ENCODE data around the gene C17orf100.
A peak's percentile ranks its signal among the peaks of the same experiment; 100 is the strongest.
"Not testable (repeated sequence)": the region's sequence is repeated elsewhere in the genome, so short reads cannot be mapped to it uniquely, and the experiment has no call there.

Gene C17orf100

DNA sequence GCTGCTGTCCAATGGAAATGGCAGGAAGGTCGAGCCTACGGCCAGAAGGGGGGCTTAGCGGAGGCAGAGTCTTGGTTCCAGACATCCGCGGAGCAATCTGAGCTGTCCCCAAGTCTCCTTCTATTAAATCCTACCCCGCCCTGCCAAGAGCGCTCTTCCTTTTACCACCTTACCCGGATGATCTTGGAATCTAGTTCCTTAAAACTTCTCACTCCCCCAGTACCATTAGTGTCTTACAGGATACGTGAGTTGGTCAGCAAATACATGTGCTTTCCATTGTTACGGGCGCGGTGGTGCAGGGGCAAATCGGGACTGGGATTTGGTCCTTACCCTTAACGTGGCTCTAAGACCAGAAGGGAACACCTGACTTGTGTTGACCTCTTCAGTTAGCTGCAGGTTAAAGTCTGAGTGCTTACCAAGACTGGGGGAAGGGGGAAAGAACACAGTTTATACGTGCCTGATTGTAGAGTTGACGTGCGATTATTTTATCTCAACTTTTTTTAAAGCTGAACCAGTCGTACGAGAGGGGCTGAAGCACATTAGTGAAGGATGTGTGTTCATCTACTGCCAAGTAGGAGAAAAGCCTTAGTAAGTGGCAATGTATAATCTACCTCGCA is 10.2 kb upstream of the C17orf100 start:
- DNase-seq (ENCODE audit: low read depth in 3 of 3) = no peak

DNA sequence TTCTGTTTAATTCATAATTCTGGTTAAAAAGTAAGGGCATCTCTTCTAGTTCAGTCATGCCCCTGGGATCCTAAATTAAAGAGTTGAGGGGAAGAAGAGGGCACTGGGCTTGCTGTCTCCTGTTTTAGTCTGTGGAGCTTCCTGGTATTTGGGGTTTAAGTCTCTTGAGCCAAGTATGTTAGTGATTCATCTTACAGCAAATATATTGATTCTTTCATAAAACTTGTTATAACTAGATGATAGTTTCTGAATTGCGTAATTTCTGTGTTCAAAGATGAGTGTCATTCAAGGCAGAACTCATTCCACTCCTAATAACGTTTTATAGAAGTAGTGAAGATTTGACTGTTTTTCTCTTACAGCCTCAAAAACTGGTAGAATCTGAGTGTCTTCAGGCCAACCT is 9.0 kb upstream of the C17orf100 start:
- DNase-seq (ENCODE audit: low read depth in 3 of 3) = no peak

DNA sequence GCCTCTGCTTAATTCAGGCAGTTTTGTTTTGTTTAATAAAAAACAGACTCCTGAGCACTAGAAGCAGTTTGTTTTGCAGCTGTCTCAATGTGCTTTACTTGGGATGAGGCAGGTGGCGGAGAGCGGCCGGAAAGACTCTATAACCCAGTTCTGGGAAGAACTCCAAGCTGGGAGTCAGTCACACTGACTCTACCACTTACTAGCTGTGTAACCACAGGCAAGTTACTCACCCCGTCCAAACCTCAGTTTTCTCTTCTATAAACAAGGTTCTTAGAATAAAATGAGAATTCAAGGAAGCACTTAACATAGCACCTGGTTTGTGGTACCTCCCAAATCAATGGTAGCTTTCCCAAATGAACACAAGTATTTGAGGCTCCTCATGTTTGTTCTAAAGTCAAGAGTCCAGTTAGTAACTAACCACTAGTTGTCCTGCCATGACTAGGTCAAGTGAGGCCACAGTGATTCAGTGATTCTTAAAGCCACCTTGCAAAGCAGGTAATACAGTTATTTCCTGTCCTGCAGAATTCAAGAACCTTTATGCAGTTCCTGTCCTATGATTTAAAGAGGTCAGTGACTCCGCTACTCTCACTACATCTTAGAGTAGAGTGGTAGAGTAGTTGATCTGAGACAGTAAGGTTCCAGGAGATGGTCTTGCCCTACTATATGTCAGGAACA is 8.0 kb upstream of the C17orf100 start:
- no peak for DNase-seq (ENCODE audit: low read depth in 3 of 3)

DNA sequence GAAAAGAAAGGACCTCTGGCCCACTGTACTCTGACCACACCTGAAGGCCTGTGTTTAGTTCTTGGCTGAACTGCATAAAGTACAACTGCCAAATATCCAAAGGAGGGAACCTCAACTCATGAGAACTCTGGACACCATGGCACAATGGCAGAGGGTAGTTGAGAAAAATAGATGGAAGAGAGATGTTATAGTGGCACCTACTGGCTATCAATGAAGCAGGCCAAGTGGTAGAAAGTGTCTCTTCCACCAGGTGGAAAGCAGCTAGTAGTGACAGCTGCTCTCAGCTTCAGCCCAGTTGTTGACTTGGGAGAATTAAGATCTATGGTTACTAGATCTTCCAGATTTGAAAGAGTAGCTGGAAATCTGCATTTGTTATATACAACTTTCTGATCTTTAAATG is 3.4 kb upstream of the C17orf100 start:
- DNase-seq (ENCODE audit: low read depth in 3 of 3) = no peak

DNA sequence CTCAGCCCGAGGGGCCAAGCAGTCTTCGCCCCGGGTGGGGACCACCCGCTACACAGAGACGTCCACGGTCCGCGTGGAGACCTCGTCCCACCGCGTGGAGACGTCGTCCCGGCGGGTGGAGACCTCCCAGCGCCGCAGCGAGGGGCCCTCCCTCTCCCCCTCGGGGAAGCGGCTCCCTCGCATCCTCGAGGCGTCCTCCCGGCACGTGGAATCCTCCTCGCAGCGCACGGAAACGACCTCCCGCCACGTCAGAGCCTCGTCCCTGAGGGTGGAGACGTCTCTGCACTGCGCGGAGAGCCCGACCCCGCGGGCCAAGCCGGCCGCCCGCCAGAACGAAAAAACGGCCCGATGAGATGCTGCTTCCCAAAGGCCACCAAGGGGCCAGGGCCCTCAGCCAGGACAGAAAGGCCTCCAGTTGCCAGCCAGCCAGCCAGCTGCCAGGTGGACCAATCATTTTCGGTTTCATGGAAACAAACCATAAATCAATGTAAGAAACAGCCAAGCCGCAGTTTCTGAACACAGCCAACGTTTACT is 424 bp downstream of the C17orf100 start:
- DNase-seq (ENCODE audit: low read depth in 3 of 3) = no peak

DNA sequence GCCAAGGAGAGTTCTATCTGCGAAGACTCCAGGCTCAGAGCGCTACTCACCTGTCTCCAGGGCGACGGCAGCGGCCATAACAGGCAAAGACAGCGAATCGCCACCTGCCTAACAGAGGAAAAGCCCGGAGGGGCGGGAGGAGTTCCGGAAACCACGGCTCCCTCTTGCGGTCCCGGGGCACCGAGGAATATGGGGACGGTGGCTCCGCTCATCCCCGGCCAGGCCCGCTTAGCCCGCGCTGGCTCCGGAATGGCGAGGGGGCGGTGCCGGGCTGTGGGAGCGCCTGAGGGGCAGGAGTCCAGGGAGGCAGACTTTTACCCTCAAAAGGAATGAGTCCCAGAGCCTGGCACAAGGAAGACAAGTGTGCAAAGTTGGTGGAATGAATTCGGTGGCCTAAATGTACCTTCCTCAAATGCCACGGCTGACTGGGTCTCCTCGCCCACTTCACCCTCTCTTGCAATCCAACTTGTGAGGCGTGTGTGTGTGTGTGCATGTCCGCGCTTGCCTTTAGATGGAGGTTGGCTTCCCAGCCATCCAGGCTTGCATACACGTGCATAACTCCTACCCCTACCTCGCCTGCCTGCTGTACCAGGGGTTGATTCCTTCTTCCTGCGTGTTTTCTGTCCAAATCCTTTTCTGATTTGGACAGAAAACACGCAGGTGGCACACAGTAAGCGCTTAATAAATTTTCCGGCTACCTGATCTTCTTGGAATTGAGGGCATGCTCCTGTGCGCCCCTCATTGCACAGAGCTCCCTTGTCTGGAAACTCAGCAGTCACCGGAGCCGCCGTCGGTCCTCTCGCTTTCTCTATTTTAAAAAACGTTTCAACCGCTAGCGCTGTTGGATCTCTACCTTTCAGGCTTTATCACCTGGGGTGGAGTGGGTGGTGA is 3.5 kb downstream of the C17orf100 start:
- DNase-seq (ENCODE audit: low read depth in 3 of 3) = no peak

DNA sequence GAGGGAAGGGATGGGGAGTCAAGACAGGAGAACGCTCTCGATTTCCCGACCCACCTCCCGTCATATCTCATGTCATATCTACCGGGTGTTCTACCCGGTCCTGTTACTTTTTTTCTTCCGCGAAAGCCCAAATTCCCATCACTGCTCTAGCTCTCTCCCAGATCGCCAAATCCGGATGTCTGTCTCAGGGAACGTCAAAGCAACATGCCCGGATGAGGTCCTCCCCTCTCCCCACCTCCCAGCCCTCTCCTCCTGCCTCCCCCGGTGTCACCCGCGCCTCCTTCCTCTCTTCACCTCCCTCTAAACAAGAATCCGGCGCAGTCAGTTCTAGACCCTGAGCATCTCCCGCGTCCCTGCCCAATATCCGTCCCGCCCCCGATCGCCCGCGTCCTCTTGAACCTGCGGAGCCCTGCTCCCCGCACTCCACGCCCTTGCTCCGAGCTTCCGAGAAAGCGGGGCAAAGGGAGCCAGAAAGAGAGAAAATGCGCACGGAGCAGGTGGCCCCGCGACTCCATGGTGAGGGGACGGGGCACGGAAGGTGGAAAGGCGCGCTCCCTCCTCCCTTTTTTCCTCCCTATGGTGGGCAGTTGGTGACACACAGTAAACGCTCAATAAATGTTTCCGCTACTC is 4.3 kb downstream of the C17orf100 start:
- DNase-seq (ENCODE audit: low read depth in 3 of 3) = not testable (repeated sequence)

DNA sequence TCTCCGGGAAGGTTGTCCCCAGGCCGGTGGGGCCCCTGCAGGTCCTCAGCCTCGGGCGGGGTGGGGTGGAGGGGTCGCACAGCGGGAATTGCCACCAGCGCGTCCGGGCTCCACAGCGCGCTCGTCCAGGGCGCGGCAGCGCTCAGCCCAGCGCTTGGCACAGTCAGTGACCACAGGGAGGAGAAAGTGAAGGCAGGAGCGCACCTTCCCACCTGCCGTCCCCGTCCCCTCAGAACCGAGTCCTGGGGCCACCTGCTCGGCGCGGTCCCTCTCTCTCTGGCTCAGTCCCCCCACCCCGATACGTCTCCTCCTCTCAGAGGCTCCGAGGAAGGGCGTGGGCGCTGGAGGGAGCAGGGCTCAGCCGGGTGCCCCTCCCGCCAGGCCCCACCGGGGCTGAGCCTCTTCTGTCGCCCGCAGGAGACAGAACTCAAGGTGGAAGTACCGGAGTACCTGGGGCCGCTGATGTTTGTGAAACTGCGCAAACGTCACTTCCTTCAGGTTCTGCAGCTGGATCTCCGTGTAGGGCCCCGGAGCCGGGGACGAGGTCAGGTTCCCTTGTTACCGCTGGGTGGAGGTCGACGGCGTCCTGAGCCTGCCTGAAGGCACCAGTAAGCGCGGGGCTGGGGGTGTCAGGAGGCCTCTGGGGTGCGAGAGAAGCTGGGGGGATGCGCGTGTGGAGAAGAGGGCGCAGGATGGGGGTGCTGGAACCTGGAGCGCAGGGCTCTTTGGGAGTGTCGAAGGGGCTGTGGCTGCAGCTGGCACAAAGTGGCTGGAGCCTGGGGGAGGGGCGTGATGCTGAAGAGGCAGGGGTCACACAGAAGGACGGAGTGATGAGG is 5.5 kb downstream of the C17orf100 start:
- DNase-seq (ENCODE audit: low read depth in 3 of 3) = not testable (repeated sequence)

DNA sequence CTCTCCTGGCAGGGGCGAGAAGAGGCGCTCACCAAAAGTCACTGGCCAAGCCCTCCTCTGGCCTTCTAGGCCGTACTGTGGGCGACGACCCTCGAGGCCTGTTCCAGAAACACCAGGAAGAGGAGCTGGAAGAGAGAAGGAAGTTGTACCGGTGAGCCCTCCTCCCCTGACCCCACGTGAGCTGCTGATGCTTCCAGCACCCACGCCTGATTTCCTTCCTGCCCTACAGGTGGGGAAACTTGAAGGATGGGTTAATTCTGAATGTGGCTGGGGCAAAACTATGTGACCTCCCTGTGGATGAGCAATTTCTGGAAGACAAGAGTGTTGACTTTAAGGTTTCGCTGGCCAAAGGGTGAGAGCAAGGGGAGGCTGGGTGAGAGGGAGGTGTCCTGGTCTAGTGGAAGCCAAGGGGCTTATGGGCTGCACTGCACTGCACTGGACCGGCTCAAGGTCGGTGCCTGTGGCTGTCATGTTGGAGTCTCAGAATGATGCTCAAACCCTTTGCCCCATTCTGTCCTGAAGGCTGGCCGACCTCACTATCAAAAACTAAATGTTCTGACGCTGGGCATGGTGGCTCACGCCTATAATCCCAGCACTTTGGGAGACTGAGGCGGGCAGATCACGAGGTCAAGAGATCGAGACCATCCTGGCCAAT is 6.2 kb downstream of the C17orf100 start:
- no peak for DNase-seq (ENCODE audit: low read depth in 3 of 3)

DNA sequence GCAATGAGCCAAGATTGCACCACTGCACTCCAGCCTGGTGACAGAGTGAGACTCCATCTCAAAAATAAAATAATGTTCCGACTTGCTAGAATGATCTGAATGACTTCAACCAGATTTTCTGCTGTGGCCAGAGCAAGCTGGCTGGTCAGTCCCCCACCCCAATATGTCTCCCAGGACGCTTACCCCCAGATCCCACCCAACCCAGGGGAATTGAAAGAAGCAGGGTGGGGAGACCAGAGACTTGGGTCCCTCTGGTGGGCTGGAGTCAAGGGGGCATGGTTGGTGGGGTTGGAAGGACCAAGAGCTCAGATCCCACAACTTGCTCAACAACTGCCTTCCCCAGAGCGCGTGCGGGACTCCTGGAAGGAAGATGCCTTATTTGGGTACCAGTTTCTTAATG is 6.8 kb downstream of the C17orf100 start:
- not testable (repeated sequence) for DNase-seq (ENCODE audit: low read depth in 3 of 3)

DNA sequence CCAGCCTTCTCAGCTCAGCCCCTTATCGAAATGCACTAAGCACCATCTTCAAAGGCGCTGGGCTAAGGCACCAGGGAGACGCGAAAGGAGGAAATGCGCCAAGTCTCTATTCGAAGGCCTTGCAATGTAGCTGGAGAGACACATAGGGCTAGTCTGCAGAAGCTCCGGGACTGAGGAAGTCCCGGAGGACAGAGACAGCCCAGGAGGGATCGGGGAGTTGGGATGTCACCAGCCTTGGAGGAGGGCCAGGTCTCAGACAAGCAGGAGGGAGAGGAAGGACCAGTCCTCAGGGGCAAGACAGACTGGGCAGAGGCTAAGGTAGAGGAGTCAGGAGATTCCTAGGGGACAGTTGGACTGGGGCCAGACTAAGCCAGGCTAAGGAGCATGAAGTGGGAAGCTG is 8.5 kb downstream of the C17orf100 start:
- DNase-seq (ENCODE audit: low read depth in 3 of 3) = no peak

DNA sequence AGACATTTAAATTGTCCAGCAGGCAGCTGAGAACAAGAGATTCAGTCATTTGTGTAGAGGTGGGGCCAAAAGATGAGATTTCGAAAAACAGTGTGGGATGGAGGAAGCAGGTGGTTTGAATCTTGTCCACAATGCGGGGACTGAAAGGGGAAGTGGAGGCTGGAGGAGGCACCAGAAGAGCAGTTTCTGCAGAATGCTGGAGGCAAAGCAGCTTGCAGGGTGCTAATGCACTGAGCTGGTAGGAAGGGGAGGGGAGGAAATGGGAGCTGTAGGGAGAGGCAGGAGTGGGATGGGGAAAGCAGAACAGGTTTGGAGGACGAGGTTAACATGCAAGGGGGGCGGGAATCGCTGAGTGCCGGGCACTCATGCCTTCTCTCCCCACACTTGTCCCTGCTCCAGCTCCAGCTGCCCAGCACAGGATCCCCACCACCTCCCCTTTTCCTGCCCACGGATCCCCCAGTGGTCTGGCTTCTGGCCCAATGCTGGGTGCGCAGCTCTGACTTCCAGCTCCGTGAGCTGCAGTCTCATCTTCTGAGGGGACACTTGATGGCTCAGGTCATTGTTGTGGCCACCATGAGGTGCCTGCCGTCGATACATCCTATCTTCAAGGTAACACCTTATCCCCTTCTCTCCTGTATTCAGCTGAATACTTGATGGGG is 9.4 kb downstream of the C17orf100 start:
- DNase-seq (ENCODE audit: low read depth in 3 of 3) = no peak

DNA sequence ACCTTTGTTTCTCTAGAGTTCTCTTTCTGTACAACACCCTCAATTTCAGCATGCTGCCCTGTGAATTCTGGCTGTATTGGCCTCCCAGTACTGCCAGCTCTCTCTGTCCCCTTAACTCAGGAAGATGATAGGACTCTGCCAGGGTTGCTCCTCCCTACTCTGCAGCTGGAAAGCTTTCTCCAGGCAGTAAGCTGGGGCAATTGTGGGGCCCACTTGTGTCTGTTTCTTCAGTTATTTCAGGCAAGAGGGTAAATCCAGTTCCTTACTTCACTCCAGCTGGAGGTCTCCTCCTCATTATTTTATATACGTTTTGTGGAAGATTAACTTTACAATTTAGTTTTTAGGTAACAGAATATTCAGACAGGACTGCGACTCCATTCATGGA is 9.9 kb downstream of the C17orf100 start:
- no peak for DNase-seq (ENCODE audit: low read depth in 3 of 3)

DNA sequence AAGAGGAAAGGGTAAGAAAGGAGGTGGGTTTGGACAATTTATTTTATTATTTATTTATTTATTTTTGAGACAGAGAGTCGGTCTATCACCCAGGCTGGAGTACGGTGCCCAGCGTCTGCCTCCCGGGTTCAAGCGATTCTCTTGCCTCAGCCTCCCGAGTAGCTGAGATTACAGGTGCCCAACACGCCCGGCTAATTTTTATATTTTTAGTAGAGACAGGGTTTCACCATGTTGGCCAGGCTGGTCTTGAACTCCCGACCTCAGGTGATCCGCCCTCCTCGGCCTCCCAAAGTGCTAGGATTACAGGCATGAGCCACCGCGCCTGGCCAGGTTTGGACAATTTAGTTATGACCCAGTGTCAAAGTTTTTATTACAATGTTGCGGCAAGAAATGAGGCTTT is 11.6 kb downstream of the C17orf100 start:
- DNase-seq (ENCODE audit: low read depth in 3 of 3) = not testable (repeated sequence)

DNA sequence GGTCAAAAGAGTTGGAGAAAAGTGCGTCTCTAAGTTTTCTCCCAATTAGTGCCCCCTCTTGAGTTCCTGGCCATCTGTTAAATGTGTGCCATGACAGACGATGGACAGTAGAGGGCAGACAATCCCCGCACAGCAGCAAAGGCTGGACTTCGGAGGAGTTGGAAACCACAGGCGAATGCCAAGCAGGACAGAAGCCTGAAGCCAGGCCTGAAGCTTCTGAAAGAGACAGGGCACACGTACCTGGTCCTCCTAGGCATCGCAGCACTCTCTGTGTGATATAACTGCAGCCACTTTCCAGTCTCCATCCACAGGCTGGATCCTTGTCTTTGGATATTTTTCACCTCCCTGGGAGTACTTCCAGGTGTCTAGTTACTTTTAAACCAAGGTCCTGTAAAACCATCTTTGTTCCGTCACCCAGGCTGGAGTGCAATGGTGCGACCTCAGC is 14.5 kb downstream of the C17orf100 start:
- peak in 1 of 3 donors; percentile 32 for DNase-seq (ENCODE audit: low read depth in 3 of 3)

DNA sequence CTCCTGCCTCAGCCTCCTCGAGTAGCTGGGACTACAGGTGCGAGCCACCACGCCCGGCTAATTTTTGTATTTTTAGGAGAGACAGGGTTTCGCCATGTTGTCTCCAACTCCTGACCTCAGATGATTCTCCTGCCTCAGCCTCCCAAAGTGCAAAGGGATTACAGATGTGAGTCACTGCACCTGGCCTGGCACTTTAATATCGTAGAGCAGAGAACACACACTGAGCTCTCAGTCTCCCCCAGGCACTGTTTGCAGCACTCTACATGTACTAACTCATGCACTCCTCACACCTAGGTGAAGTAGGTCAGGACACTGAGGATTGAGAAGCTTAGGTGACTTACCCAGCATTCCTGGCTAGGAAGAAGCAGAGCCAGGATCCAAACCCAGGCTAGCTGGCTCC is 15.0 kb downstream of the C17orf100 start:
- DNase-seq (ENCODE audit: low read depth in 3 of 3) = no peak

DNA sequence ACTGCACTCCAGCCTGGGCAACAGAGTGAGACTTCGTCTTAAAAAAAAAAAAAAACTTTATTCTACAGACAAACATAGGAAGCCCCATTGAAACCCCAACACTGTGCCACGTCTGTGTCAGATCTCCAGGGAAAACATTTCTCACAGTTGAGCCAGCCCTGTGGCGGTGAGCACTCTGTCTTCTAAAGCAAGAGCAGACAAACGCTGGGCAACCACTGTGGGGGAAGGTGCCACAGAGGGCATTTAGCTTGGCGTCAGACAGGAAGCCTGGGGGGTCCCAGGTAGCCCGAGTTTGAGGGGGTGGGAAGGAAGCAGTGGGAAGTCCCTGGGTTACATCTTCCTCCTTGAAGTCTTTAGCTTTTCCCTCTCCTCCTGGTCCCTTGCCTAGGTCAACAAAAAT is 16.0 kb downstream of the C17orf100 start:
- DNase-seq (ENCODE audit: low read depth in 3 of 3) = no peak

DNA sequence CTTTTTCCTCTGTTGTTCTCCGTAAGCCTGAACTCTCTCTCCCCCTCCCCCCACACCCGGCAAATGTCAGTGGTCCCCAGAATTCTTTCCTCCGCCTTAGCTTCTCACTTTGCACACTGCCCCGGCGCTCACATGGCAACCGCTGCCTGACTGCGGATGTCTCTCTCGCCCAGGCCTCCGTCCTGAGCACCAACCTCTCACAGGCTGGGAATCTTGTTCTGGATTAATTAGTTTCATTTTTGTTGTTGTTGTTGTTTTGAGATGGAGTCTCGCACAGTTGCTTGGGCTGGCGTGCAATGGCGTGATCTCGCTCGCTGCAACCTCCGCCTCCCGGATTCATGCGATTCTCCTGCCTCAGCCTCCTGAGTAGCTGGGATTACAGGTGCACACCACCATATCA is 16.7 kb downstream of the C17orf100 start:
- no peak for DNase-seq (ENCODE audit: low read depth in 3 of 3)

DNA sequence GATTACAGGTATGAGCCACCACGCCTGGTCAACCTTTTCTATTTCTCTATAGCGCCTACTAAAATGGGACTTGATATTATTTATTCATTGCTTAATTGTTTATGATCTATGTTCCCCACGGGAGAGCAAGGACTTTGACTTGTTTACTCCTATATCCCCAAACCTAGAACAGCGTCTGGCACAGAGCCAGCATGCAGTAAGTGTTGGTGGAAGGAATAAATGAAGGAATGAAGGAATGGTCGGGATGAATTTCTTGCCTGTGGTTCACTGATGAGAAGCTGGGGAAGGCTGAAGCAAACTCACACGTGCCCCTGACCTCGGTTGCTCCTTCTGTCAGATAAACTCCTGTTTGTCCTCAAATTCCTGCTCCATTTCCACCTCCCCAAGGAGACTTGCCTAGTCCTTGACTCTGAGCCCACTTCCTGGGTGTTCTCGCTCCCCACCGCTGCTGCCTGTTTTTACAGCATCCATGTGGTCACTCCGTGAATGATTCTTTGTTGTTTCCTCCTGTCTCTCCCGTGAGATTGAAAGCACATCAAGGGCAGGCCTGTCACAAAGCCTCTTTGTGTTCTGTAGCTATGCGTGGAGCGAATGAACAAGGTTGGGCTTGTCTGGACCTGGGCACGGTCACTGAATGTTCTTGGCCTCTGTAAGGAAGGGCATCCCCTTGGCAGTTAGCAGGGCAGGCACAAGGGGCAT is 17.3 kb downstream of the C17orf100 start:
- no peak for DNase-seq (ENCODE audit: low read depth in 3 of 3)
